SU-DHL-6 (cell line): ENCODE measurements around the gene APOL4.

Experiments used
- CTCF ChIP-seq: fragments of 200-600 bp; sonication (generic); IDR thresholded peaks from one replicate; pipeline ENCODE4 v1.5.1; 2017; ENCODE audit warnings: antibody characterized with exemption, mild to moderate bottlenecking, low read length, moderate library complexity; ENCODE audit not compliant: insufficient read depth, poor library complexity, severe bottlenecking
- EZH2phosphoT487 ChIP-seq: fragments of 200-600 bp; sonication (generic), shearing (Covaris generic); conservative IDR thresholded peaks from 2 replicates; pipeline ENCODE4 v1.6.1; 2018; ENCODE audit warnings: mild to moderate bottlenecking, antibody characterized with exemption, low read length, moderate library complexity, mixed read lengths

DNA sequence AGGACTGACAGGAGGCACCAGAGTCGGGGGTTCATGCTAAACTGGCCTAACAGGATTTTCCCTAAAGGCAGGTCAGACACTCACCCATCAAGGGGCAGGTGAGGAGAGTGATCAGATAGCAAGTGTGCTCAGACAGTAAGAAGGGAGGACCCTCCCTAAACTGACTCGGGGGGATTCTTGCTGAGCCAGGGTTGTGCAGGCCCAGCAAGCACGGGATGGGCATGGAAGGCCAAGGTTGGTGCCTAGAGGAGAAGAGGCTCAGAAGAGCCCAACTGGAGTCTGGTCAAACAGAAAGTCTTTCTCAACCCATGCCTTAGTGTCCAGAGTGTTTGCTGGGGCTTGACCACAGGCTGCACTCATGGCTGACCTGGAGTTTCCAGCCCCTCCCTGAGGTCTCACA, 45.1 kb upstream of the APOL4 start:
- TF ChIP-seq CTCF, result no peak
- no peak for TF ChIP-seq EZH2phosphoT487
